NB4 (cell line): ENCODE data around the gene SMIM41.
A peak's percentile ranks its signal among the peaks of the same experiment; 100 is the strongest.

ENCODE experiments used
- DNase-seq: peaks from one replicate; pipeline ENCODE4 v3.0.0; 2010; ENCODE audit warnings: low read depth
- H3K4me3 ChIP-seq: one replicate; pipeline ENCODE4 v1.5.1; 2011; ENCODE audit warnings: mild to moderate bottlenecking, low read depth, low read length, moderate library complexity
- MYC ChIP-seq: IDR thresholded peaks from 2 replicates; pipeline ENCODE4 v1.6.1; 2011; ENCODE audit warnings: low read depth, low read length
- POLR2A ChIP-seq: IDR thresholded peaks from 2 replicates; pipeline ENCODE4 v1.6.1; 2011; ENCODE audit warnings: mild to moderate bottlenecking; ENCODE audit not compliant: insufficient read length; ENCODE audit errors: extremely low read depth
- TF ChIP-seq, protein P1 (sequence below): IDR thresholded peaks from 2 replicates; pipeline ENCODE4 v1.6.1; 2011; ENCODE audit warnings: low read depth, low read length
- TF ChIP-seq, protein P2 (sequence below): IDR thresholded peaks from one replicate; pipeline ENCODE4 v1.5.1; 2012; ENCODE audit warnings: low read depth, low read length

The SMIM41 gene

DNA sequence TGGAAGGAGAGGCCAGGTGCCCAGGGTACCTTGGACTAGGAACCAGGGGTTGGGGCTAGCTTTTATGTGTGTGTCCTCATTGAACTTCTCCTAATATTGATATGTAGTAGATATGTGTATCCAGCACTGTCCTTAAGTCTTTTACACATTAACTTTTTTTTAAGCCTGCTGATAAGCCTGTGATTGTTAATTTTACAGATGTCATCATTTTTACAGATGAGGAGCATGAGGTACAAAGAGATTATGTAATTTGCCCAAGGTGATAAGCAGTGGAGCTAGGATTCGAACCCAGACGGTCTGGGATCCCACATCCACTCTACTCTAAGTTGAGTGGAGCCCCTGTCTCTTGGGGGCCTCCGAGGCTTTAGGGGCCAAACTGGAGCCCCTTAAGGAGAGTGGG, 38.5 kb upstream of the SMIM41 start:
- TF ChIP-seq, protein P1, sequence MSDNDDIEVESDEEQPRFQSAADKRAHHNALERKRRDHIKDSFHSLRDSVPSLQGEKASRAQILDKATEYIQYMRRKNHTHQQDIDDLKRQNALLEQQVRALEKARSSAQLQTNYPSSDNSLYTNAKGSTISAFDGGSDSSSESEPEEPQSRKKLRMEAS = no peak
- H3K4me3 ChIP-seq = no peak overlapping the region
- DNase-seq = no peak

DNA sequence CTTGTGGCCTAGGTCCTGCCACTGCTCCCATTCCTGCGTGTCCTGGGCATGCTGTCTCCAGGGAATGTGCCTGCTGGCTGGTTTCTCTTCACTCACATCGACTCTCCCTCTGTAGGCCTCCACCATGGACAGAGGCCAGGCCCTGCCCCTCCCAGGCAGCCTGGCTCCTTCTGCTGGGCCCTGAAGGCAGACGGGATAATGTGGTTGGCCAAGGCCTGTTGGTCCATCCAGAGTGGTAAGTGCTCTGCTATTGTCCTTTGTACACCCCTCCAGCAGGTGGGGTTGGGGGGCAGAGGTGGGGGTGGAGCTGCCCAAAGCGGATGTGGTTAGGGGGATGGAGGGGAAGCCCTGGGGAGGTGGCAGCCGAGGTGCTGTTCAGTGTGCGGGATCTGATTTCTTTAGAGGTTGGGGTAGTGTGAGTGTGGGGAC, 37.8 kb upstream of the SMIM41 start:
- DNase-seq = peak; percentile 59
- H3K4me3 ChIP-seq = no peak overlapping the region
- TF ChIP-seq, protein P1 = no peak
- TF ChIP-seq, protein P2, sequence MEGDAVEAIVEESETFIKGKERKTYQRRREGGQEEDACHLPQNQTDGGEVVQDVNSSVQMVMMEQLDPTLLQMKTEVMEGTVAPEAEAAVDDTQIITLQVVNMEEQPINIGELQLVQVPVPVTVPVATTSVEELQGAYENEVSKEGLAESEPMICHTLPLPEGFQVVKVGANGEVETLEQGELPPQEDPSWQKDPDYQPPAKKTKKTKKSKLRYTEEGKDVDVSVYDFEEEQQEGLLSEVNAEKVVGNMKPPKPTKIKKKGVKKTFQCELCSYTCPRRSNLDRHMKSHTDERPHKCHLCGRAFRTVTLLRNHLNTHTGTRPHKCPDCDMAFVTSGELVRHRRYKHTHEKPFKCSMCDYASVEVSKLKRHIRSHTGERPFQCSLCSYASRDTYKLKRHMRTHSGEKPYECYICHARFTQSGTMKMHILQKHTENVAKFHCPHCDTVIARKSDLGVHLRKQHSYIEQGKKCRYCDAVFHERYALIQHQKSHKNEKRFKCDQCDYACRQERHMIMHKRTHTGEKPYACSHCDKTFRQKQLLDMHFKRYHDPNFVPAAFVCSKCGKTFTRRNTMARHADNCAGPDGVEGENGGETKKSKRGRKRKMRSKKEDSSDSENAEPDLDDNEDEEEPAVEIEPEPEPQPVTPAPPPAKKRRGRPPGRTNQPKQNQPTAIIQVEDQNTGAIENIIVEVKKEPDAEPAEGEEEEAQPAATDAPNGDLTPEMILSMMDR = peak; percentile 0

DNA sequence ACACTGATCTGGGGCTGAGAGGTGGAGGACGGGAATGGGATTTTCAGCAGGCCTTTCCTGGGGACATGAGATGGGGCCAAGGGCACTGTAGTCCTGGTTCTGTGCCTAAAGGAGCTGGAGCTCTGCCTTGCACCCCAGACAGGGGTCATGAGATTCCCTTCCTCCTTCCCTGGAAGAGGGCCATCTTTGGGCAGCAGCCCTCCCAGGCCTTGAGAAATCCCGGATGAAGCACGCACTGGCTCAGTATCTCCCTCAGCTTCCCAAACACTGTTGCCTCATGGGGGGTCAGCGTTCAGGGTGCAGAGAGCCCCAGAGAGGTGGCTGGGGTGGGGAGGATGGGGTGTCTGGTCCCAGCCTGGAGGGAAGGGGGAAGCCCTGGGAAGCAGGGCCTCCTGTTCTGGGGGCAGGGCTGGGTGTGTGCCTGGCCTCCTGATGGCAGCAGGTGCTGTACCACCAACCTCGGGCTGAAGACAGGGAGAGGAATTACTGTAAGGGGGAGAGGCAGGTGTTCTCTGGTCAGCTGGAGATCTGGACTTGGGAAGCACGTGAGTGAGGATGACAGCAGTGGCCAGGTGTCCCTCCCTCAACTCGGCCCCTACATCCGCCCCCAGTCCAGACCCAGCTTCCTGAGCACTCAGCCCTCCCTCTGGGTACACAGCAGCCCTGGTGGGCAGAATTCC, 36.7 kb upstream of the SMIM41 start:
- no peak overlapping the region for H3K4me3 ChIP-seq
- no peak for DNase-seq
- TF ChIP-seq, protein P1 = no peak
- TF ChIP-seq POLR2A = no peak
- TF ChIP-seq MYC = no peak
- TF ChIP-seq, protein P2 = no peak

DNA sequence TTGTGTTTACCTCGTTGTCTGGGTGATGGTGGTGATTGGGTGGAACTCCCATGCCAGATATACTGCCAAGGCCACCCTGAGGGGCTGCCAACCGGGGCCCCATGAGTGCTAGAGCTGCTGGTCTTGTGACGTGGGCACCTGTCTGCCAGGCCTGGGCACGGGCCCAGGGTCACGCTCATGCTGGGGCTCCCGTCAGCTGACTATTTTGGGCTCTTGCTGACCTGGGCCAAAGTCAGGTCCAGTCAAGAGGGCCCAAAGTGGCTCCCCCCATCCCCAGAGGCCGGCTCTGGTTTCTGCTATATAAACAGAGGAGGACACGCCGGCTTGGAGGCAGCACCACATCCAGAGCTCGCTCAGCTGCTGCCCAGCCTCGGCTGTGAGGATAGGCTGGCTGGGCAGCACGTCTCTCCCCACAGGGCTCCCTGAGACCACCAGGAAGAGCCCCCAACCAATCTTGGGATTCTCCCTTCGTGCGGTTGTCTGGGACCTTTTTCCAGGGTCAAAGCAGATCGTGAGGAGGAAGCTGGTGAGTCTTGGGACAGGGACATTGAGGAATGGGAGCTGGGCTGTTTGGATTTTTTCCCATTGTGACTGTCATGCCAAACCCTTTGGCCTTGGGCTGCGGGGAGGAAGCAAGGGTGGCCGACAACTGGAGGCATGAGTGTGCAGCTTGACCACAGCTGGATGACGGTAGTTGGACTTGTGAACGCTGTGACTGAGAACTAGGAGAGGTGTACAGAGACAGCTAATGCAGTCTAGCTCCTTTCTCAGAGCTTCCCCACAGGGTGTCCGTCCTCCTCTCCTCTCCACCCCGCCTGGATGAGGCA, 35.9 kb upstream of the SMIM41 start:
- TF ChIP-seq, protein P1 = no peak
- no peak for TF ChIP-seq MYC
- TF ChIP-seq, protein P2 = no peak
- no peak for TF ChIP-seq POLR2A
- DNase-seq = no peak

DNA sequence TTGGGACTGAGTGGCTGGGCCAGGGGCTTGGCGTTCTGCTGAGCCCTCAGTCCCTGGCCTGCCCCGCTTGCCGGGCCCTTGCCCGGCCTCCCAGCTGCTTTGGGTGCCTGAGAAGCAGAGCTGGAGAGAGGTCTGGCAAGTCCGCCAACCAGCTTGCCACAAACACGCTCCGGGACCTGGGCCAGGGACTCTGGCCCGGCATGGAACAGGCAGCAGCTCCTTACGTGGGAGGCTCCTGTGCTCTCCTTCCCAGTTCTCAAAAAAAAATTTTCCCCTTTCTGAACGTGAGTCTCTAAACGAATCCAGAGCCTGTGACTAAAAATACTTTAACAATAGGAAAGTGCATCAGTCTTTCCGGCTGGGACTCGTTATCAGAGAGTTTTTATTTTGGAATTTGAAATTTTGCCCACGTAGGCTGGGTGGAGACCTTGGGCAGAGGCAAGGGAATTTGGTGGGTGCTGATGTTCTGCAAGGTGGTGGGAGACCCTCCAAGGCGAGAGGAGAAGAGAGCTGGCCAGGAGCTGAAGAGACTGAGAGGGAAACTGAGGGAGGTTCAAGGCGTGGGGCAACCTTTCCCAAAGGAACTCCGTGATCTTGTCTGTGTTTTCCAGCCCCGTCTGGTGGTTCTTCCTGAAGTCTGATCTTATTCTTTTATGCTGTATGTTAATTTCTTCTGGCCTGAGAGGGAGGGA, 35.1 kb upstream of the SMIM41 start:
- H3K4me3 ChIP-seq = no peak overlapping the region
- DNase-seq = no peak
- TF ChIP-seq MYC (no peak), POLR2A (no peak)
- TF ChIP-seq, protein P1 = no peak
- TF ChIP-seq, protein P2 = no peak

More for the DNA sequence above, 35.9 kb upstream of the SMIM41 start:
- no peak overlapping the region for H3K4me3 ChIP-seq

DNA sequence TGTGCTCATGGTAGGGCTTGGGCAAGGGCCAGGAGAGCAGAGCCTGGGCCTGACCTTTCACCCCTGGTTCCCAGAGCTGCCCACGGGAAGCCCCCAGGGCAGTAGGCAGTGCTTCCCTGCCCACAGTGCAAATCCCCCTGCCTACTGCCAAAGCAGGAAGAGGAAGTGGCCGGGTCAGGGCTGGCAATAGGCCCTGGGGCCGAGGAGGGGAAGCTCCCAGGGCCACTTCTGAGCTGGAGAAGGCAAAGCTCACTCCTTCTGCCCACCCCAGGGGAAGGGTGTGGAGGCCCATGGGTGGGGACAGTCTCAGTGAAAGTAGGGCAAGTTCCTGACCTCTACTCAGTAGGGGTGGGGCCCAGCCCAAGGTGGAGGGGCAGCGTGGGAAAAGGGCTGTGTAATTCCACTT, 33.7 kb upstream of the SMIM41 start:
- TF ChIP-seq, protein P1 = no peak
- TF ChIP-seq POLR2A (no peak), MYC (no peak)
- TF ChIP-seq, protein P2 = no peak
- H3K4me3 ChIP-seq = no peak overlapping the region
- peak; percentile 70 for DNase-seq
